GM12874 (cell line): ENCODE measurements around the gene LCE4A.

Experiments used
- CTCF ChIP-seq: IDR thresholded peaks from 2 replicates; pipeline ENCODE4 v1.5.1; 2011; ENCODE audit warnings: low read depth, mild to moderate bottlenecking, control low read depth, low read length, moderate library complexity; ENCODE audit not compliant: insufficient read depth

LCE4A gene

GRCh38 chr1:152745765-152746444 lies 37.9 kb downstream of the LCE4A start:
- no peak for TF ChIP-seq CTCF

DNA sequence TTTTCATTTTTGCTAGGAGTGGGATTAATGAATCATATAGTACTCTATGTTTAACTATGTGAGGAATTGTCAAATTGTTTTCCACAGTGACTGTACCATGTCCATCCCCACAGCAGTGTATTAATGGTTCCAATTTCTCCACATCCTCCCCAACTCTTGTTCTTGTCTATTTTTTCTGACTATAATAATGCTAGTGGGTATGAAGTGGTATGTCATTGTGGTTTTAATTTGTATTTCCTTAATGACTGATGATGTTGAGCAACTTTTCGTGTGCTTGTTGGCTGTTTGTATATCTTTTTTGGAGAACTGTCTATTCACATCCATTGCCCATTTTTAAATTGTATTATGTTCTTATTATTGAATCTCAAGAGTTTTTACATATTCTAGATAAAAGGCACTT lies 39.9 kb downstream of the LCE4A start:
- TF ChIP-seq CTCF: no peak

DNA sequence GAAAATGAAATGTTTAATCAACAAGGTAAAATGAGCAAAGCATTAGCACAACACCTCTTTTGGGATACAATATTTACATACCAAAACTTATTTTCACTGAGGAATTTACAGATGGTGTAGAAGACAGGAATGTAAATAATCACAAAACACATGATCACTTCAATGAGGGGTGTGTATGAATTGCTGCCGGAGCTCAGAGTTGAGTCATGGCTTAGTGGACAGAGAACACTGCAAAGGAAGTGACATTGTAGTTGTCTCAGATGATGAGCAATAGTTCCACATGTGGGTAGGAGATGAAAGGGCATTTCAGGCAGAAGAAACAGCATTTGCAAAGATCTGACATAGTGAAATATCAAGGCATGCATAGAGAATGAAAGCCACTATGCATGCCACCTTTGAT lies 44.3 kb downstream of the LCE4A start:
- TF ChIP-seq CTCF: no peak

- no peak for TF ChIP-seq CTCF
These were observed 45.6 kb downstream of the LCE4A start for GRCh38 chr1:152753586-152753985.

DNA sequence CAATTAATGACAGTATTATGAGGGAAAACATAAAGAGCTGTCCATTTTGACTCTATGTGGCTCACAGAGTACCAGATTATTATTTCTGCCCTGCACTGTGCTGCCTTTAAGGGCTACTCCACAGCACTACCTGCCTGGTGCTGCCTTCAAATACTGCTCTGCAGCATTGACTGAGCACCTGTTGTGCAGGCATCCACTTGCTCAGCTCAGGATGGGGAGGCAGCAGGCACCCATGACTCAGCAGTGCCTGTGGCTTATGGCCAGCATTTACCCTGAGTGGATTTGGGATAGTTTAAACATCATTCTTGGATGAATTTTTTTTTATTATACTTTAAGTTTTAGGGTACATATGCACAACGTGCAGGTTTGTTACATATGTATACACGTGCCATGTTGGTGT lies 48.9 kb downstream of the LCE4A start:
- no peak for TF ChIP-seq CTCF

DNA sequence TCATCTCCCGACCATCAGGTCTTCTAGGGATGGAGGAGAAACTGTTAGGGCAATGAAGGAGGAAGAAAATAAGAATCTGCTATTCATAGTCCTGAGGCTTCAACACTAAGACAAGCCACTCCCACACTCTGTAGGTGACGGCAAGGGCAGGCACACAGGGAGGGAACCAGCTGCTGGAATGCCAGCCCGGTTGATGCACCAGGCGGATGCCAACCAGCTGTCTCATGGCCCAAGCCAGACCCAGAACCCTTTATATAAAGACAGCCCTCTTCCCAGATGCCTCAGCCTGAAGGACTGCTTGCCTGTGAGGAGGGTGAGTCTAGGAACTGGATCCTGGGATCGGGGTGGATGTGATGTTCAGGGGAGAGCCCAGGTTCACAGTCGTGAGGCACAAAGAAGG lies 49.8 kb downstream of the LCE4A start, which contains the start of gene KPRP:
TSS of gene KPRP (plus strand) at position 279 of the 400 bp plus-strand sequence. CDS start 1,564 bp downstream, outside the sequence.
- TF ChIP-seq CTCF: no peak

- TF ChIP-seq CTCF: no peak
These were observed 50.7 kb downstream of the LCE4A start for GRCh38 chr1:152758636-152759035.
